ENCODE data around the gene PDE7B.

PDE7B gene

DNA sequence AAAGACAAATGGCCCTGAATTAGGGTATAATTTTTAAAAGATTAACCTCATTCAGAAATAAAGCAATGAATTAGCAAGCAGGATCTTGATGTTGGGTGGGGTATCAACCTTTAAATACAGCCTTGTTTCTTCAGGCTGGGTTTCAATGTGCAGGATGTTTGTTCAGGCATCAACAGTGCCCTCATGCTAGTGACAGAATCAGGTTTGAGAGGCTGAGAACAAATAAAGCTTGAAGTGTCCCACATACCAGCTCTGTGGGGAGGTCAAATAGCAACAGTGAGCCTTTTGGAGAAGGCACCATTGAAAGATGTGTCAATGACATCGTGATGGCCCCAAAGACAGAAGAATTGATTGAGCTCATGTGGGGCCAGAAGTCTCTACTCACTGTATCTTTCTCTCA lies 330.4 kb downstream of the PDE7B start:
- TF ChIP-seq, protein P1, sequence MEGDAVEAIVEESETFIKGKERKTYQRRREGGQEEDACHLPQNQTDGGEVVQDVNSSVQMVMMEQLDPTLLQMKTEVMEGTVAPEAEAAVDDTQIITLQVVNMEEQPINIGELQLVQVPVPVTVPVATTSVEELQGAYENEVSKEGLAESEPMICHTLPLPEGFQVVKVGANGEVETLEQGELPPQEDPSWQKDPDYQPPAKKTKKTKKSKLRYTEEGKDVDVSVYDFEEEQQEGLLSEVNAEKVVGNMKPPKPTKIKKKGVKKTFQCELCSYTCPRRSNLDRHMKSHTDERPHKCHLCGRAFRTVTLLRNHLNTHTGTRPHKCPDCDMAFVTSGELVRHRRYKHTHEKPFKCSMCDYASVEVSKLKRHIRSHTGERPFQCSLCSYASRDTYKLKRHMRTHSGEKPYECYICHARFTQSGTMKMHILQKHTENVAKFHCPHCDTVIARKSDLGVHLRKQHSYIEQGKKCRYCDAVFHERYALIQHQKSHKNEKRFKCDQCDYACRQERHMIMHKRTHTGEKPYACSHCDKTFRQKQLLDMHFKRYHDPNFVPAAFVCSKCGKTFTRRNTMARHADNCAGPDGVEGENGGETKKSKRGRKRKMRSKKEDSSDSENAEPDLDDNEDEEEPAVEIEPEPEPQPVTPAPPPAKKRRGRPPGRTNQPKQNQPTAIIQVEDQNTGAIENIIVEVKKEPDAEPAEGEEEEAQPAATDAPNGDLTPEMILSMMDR (conservative IDR thresholded peaks at IDR 0.05): no peak
- TF ChIP-seq ZFX (IDR thresholded peaks at IDR 0.05): no peak
- H3K27ac ChIP-seq: no peak overlapping the region

DNA sequence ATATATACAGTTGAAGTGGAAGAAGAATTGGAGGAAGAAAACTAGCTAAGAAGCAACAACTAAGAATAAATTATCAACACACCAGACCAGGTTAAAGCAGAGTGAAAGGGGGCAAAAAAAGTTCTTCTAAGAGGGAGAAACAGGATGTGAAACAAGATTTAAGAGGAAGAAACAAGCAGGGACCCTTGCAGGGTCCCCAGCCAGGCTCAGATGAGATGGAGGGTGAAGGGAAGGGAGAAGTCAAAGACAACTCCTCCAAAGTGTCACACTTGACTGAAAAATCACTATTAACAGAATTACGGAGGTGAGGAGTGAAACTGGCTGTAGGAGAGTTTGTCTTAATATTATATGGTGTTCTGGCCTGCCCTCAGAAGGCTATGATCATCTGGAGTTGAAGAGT lies 333.2 kb downstream of the PDE7B start:
- TF ChIP-seq ZFX (IDR thresholded peaks at IDR 0.05): no peak

DNA sequence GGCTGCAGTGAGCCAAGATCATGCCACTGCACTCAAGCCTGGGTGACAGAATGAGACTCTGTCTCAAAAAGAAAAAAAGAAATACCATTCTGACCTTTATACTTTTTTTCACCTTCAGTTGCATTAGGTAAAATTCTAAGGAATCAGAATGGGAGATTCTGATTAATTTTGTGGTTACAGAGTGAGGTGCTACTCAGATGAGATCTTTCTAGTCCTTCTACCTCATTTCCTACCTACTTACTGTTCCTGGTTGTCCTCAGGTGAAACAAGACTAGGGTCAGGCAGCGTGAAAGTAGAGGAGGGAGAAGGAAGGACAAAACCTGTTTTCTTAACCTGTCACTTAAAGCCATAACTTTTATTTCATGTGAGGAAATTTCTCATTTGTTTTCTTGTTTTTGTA lies 334.9 kb downstream of the PDE7B start:
- TF ChIP-seq, protein P1 (conservative IDR thresholded peaks at IDR 0.05): no peak
- no peak for TF ChIP-seq ZFX (IDR thresholded peaks at IDR 0.05)

More for the DNA sequence above, 333.2 kb downstream of the PDE7B start:
- no peak overlapping the region for H3K27ac ChIP-seq

DNA sequence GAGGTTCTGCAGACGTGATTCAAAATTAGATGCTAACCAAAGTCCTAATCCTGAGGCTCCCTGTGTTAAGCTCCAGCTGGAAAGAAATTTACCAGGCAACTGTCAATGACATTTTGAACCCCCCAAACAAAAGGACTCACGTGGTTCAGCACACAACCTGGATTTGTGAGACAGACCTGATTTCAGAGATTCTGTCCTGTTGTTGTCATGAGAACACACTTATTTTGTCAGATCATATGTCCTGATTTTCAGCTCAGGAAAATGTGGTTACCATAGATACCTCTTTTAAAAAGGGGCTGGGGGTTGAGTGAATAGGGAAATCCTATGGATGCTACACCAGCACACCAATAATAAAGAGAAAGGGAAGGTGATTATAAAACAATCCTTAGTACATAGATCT lies 337.0 kb downstream of the PDE7B start:
- H3K27ac ChIP-seq: no peak overlapping the region
- no peak for TF ChIP-seq ZFX (IDR thresholded peaks at IDR 0.05)
- TF ChIP-seq, protein P1 (conservative IDR thresholded peaks at IDR 0.05): no peak

More for the DNA sequence above, 334.9 kb downstream of the PDE7B start:
- no peak overlapping the region for H3K27ac ChIP-seq

DNA sequence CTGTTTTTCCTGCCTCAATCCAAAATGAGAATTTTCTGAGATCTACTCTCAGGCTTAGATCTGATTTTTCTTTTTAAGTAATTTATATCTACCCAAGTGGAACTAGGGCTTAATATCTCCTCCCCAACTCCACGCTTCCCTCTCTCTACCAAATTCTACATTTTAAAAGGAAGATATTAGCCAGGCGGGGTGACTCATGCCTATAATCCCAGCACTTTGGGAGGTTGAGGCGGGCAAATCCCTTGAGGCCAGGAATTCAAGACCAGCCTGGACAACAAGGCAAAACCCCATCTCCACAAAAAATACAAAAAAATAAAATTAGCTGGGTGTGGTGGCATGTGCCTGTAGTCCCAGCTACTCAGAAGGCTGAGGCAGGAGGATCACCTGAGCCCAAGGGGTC lies 337.6 kb downstream of the PDE7B start:
- no peak for TF ChIP-seq ZFX (IDR thresholded peaks at IDR 0.05)
- TF ChIP-seq, protein P1 (conservative IDR thresholded peaks at IDR 0.05): no peak
- H3K27ac ChIP-seq: no peak overlapping the region

DNA sequence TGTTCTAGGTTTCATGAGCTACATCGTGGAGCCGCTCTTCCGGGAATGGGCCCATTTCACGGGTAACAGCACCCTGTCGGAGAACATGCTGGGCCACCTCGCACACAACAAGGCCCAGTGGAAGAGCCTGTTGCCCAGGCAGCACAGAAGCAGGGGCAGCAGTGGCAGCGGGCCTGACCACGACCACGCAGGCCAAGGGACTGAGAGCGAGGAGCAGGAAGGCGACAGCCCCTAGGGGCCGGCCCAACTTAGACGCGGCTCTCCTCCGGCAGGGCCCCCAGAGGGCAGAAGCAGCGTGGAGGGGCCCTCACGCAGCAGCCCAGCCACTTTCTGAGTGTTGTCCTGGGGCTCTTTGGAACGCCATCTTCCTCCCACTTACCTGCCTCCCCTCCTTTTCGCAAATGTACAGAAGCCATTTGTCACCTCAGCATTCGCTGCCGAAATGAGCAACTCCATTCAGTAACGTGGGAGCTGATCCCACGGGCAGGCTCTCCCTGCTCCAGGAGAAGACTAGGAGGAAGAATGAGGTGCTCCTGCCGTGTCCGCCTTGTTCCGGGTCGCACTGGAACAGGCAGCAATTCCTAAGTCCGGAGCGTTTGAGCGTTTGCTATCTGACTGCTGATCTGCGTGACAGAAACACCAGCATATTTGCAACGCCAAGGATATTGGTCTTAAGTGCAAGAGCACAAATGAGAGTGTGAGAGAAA lies 340.3 kb downstream of the PDE7B start:
- TF ChIP-seq ZFX (IDR thresholded peaks at IDR 0.05): no peak
- TF ChIP-seq, protein P1 (conservative IDR thresholded peaks at IDR 0.05): no peak
- H3K27ac ChIP-seq: no peak overlapping the region

DNA sequence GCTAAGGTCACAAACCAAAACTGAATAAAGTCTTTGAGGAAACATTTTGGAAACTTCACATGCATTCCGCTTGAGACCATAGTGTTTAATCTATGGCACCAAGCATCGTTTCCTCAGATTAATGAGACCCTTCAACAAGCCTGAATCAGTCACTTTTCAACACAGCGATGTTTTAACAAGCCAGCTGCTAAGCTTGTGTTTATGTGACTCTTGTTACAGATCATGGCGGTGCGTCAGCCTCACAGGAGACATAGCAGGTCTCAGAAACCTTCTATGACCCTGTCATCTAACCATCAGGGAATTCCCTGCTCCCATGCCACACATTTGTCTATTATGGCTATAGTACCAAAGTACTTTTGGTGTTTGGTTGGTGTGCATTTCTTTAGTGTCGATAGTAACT lies 341.4 kb downstream of the PDE7B start:
- TF ChIP-seq ZFX (IDR thresholded peaks at IDR 0.05): no peak
- TF ChIP-seq, protein P1 (conservative IDR thresholded peaks at IDR 0.05): no peak
- no peak overlapping the region for H3K27ac ChIP-seq

DNA sequence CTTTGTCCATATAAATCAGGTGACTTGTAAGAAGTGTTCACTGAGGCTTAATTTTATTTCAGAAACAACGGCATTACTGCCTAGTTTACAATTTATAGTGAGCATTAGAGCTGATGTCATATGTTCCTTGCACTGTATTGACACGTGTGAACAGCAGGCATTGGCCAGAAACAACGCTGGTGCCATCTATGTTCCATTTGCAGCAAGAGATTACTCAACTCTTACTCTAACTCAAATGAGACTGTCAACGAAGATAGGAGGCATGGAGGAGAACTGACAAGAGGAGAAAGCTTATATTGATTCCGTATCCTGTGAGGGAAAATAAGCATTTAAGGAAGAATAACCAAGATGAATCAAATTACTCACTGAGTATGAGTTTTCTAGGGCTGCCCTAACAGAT lies 350.2 kb downstream of the PDE7B start:
- TF ChIP-seq, protein P1 (conservative IDR thresholded peaks at IDR 0.05): peak; percentile 21
- TF ChIP-seq ZFX (IDR thresholded peaks at IDR 0.05): no peak
- H3K27ac ChIP-seq: no peak overlapping the region

Measured in C4-2B (cell line).